GM18520 (cell line): Measurements from ENCODE around the gene PDE7B.
"Not testable (repeated sequence)": the region's sequence is repeated elsewhere in the genome, so short reads cannot be mapped to it uniquely, and the experiment has no call there.

Experiments
- ATAC-seq: cut with Tn5 transposase; IDR thresholded peaks from one replicate; pipeline ENCODE4 v1.9.1; 2021; ENCODE audit not compliant: unreplicated experiment

The PDE7B gene

GRCh38 chr6:135842618-135843392, 8.7 kb upstream of the PDE7B start:
- no peak for ATAC-seq

- no peak for ATAC-seq
Measured at GRCh38 chr6:135850882-135851281, 619 bp upstream of the PDE7B start.

- no peak for ATAC-seq
Measured at GRCh38 chr6:135852746-135853145, 1.2 kb downstream of the PDE7B start.

GRCh38 chr6:135853227-135853626, 1.7 kb downstream of the PDE7B start:
- ATAC-seq, result no peak

- no peak for ATAC-seq
Measured at GRCh38 chr6:135853986-135854385, 2.5 kb downstream of the PDE7B start.

- ATAC-seq, result no peak
Measured at GRCh38 chr6:135854799-135855198, 3.3 kb downstream of the PDE7B start.

- ATAC-seq, result no peak
Measured at GRCh38 chr6:135858931-135859330, 7.4 kb downstream of the PDE7B start.

- ATAC-seq, result no peak
Measured at GRCh38 chr6:135860361-135860760, 8.9 kb downstream of the PDE7B start.

GRCh38 chr6:135861189-135861588, 9.7 kb downstream of the PDE7B start:
- ATAC-seq, result no peak

GRCh38 chr6:135864929-135865328, 13.4 kb downstream of the PDE7B start:
- not testable (repeated sequence) for ATAC-seq

GRCh38 chr6:135866445-135867123, 15.1 kb downstream of the PDE7B start:
- ATAC-seq, result no peak

GRCh38 chr6:135867332-135867731, 15.8 kb downstream of the PDE7B start:
- no peak for ATAC-seq

- ATAC-seq, result no peak
Measured at GRCh38 chr6:135869857-135870256, 18.4 kb downstream of the PDE7B start.

- no peak for ATAC-seq
Measured at GRCh38 chr6:135870722-135871121, 19.2 kb downstream of the PDE7B start.

GRCh38 chr6:135871296-135871695, 19.8 kb downstream of the PDE7B start:
- ATAC-seq, result no peak

- no peak for ATAC-seq
Measured at GRCh38 chr6:135871878-135872277, 20.4 kb downstream of the PDE7B start.

GRCh38 chr6:135875446-135875845, 23.9 kb downstream of the PDE7B start:
- ATAC-seq, result no peak

- no peak for ATAC-seq
Measured at GRCh38 chr6:135876058-135876457, 24.6 kb downstream of the PDE7B start.

- no peak for ATAC-seq
Measured at GRCh38 chr6:135877666-135878065, 26.2 kb downstream of the PDE7B start.

- peak; percentile 84 for ATAC-seq
Measured at GRCh38 chr6:135880066-135880972, 28.8 kb downstream of the PDE7B start.

GRCh38 chr6:135883045-135883444, 31.5 kb downstream of the PDE7B start:
- ATAC-seq, result no peak
